ENCODE measurements around the gene FRMD3. TPM values are rescaled to one million over a fixed set of nuclear protein-coding genes. Genes with fewer than 3 reads are reported as not detected.
A peak's percentile ranks its signal among the peaks of the same experiment; 100 is the strongest.

FRMD3 gene
- total RNA-seq, 4 donors from 2014 or later = 15.9 to 28.6 (median 20.7) TPM

GRCh38 chr9:83312537-83312936 lies 225.7 kb downstream of the FRMD3 start:
- Histone ChIP-seq H3K27me3 (no peaks in the 10 kb centered on the region), H3K36me3 (no peaks in the 10 kb centered on the region), H3K4me3 (replicated peaks in 1 of 3) (no peak overlapping the region), H3K27ac (no peak overlapping the region), H3K9me3 (no peaks in the 10 kb centered on the region), H3K4me1 (peaks cover 0 to 6% of the 10 kb centered on the region in 2 donors)
- no peak for DNase-seq
- intact Hi-C loops (cut with DNase I) = no loop called here
- TF ChIP-seq POLR2A (IDR thresholded peaks at IDR 0.05) = no peak
- TF ChIP-seq CTCF (IDR thresholded peaks at IDR 0.05) = no peak
- WGBS, 2 donors = 95% methylated on average over 11 of the region's 11 CpGs

GRCh38 chr9:83307066-83307724 lies 231.0 kb downstream of the FRMD3 start:
- intact Hi-C loops (cut with DNase I) = no loop called here
- TF ChIP-seq CTCF (IDR thresholded peaks at IDR 0.05) (no peak), POLR2A (IDR thresholded peaks at IDR 0.05) (no peak)
- 62 to 72% methylated on average over 2 of the region's 2 CpGs for WGBS, 2 donors
- Histone ChIP-seq H3K36me3 (no peaks in the 10 kb centered on the region), H3K27me3 (no peaks in the 10 kb centered on the region), H3K9me3 (no peaks in the 10 kb centered on the region), H3K4me1 (peaks cover 28 to 36% of the 10 kb centered on the region in 2 donors), H3K4me3 (replicated peaks in 1 of 3) (no peak overlapping the region), H3K27ac (no peak overlapping the region)
- DNase-seq = no peak

- no peaks in the 10 kb centered on the region for H3K36me3 ChIP-seq
- H3K27me3 ChIP-seq = no peaks in the 10 kb centered on the region
- H3K9me3 ChIP-seq = no peaks in the 10 kb centered on the region
- intact Hi-C loops (cut with DNase I) = no loop called here
- H3K4me3 ChIP-seq (replicated peaks in 1 of 3) = no peak overlapping the region
- TF ChIP-seq CTCF (IDR thresholded peaks at IDR 0.05) = no peak
- no peak for TF ChIP-seq POLR2A (IDR thresholded peaks at IDR 0.05)
- H3K27ac ChIP-seq = peak overlapping the region; percentile 33 to 84 (median 81)
- WGBS, 2 donors = 7 to 17% methylated on average over 8 of the region's 8 CpGs
- DNase-seq = peak; percentile 96 to 97
- peaks cover 28 to 36% of the 10 kb centered on the region in 2 donors for H3K4me1 ChIP-seq
Measured at GRCh38 chr9:83304686-83305085, 233.5 kb downstream of the FRMD3 start.

GRCh38 chr9:83299571-83299970 lies 238.6 kb downstream of the FRMD3 start:
- H3K9me3 ChIP-seq = no peaks in the 10 kb centered on the region
- H3K4me1 ChIP-seq = peaks cover 11 to 12% of the 10 kb centered on the region in 2 donors
- H3K4me3 ChIP-seq (replicated peaks in 1 of 3) = no peak overlapping the region
- no peak overlapping the region for H3K27ac ChIP-seq
- intact Hi-C loops (cut with DNase I) = no loop called here
- DNase-seq = no peak
- TF ChIP-seq CTCF (IDR thresholded peaks at IDR 0.05) (no peak), POLR2A (IDR thresholded peaks at IDR 0.05) (no peak)
- WGBS, 2 donors = 67 to 68% methylated on average over 6 of the region's 6 CpGs
- H3K27me3 ChIP-seq = no peaks in the 10 kb centered on the region
- H3K36me3 ChIP-seq = peaks cover 0 to 3% of the 10 kb centered on the region in 2 donors

DNA sequence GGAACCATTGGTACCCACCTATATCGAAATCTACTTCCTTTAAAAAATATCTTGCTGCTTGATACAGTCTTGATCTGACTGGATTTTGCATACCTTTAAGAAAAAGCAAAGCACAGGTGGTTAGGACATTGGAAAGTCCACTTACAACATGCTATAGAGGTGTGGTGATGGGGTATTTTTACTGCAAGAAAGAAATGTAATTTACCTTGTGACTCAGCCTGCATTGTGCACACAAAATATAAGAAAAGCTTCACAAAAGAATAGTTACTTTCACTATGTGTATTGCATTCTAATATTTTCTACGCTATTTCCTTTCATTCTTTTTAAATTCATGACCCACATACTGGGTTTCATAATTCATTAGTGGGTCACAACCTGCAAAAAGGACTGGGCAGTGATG lies 239.1 kb downstream of the FRMD3 start:
- DNase-seq = no peak
- TF ChIP-seq POLR2A (IDR thresholded peaks at IDR 0.05) = no peak
- no peak for TF ChIP-seq CTCF (IDR thresholded peaks at IDR 0.05)
- Histone ChIP-seq H3K27me3 (no peaks in the 10 kb centered on the region), H3K9me3 (no peaks in the 10 kb centered on the region), H3K27ac (no peak overlapping the region), H3K36me3 (peaks cover 0 to 3% of the 10 kb centered on the region in 2 donors), H3K4me3 (replicated peaks in 1 of 3) (no peak overlapping the region), H3K4me1 (peaks cover 8 to 9% of the 10 kb centered on the region in 2 donors)
- 92 to 94% methylated on average over 2 of the region's 2 CpGs for WGBS, 2 donors
- intact Hi-C loops (cut with DNase I) = no loop called here

Data from thyroid gland (tissue), 4 donors.